EH (cell line): ENCODE measurements around the gene SYNRG.
A peak's percentile ranks its signal among the peaks of the same experiment; 100 is the strongest.

ENCODE experiments used
- DNase-seq: peaks from one replicate; pipeline ENCODE4 v3.0.0-alpha.2; 2015; ENCODE audit warnings: low read depth

The SYNRG gene

GRCh38 chr17:37605813-37606505 is 3.3 kb downstream of the SYNRG start:
- DNase-seq: peak; percentile 94

GRCh38 chr17:37605081-37605480 is 4.1 kb downstream of the SYNRG start:
- peak; percentile 79 for DNase-seq

GRCh38 chr17:37604556-37604955 is 4.7 kb downstream of the SYNRG start:
- no peak for DNase-seq

GRCh38 chr17:37598145-37598544 is 11.1 kb downstream of the SYNRG start:
- DNase-seq: no peak

GRCh38 chr17:37592291-37592690 is 16.9 kb downstream of the SYNRG start:
- no peak for DNase-seq

- no peak for DNase-seq
Observed at GRCh38 chr17:37585066-37585465, 24.2 kb downstream of the SYNRG start.

GRCh38 chr17:37576281-37576680 is 32.9 kb downstream of the SYNRG start:
- peak; percentile 10 for DNase-seq

GRCh38 chr17:37574427-37574826 is 34.8 kb downstream of the SYNRG start:
- no peak for DNase-seq

- no peak for DNase-seq
Observed at GRCh38 chr17:37571674-37572073, 37.5 kb downstream of the SYNRG start.

GRCh38 chr17:37570527-37571093 is 38.6 kb downstream of the SYNRG start:
- DNase-seq: peak; percentile 66

- DNase-seq: no peak
Observed at GRCh38 chr17:37568350-37569053, 40.7 kb downstream of the SYNRG start.

- DNase-seq: no peak
Observed at GRCh38 chr17:37567538-37567937, 41.7 kb downstream of the SYNRG start.

GRCh38 chr17:37567137-37567536 is 42.1 kb downstream of the SYNRG start:
- peak; percentile 34 for DNase-seq

GRCh38 chr17:37564252-37564651 is 45.0 kb downstream of the SYNRG start:
- DNase-seq: no peak

- DNase-seq: no peak
Observed at GRCh38 chr17:37562016-37562745, 47.0 kb downstream of the SYNRG start.

- no peak for DNase-seq
Observed at GRCh38 chr17:37558299-37558698, 50.9 kb downstream of the SYNRG start.

- no peak for DNase-seq
Observed at GRCh38 chr17:37557482-37557881, 51.7 kb downstream of the SYNRG start.

GRCh38 chr17:37555386-37555785 is 53.8 kb downstream of the SYNRG start:
- DNase-seq: no peak

GRCh38 chr17:37553401-37553966 is 55.7 kb downstream of the SYNRG start:
- no peak for DNase-seq

GRCh38 chr17:37551788-37552187 is 57.4 kb downstream of the SYNRG start:
- no peak for DNase-seq

GRCh38 chr17:37547986-37548385 is 61.2 kb downstream of the SYNRG start:
- DNase-seq: no peak

GRCh38 chr17:37546302-37546701 is 62.9 kb downstream of the SYNRG start:
- DNase-seq: no peak
